Hepatocyte (in vitro differentiated cells): ENCODE results near the gene SRCIN1. TPM values are rescaled to one million over a fixed set of nuclear protein-coding genes. Genes with fewer than 3 reads are reported as not detected.
A peak's percentile ranks its signal among the peaks of the same experiment; 100 is the strongest.

Experiments used
- DNase-seq: peaks from one replicate; pipeline ENCODE4 v3.0.0-alpha.2; 2016; ENCODE audit warnings: low spot score
- H2AFZ ChIP-seq: fragments of 200-600 bp; sonication (generic); 2 replicates; pipeline ENCODE4 v1.6.0; 2016; ENCODE audit warnings: antibody characterized with exemption, mild to moderate bottlenecking
- H3K27ac ChIP-seq: fragments of 200-600 bp; sonication (generic); 2 replicates; pipeline ENCODE4 v1.5.1; 2016; ENCODE audit warnings: mild to moderate bottlenecking
- H3K27me3 ChIP-seq: fragments of 200-600 bp; sonication (generic); 2 replicates; pipeline ENCODE4 v1.6.1; 2016
- H3K36me3 ChIP-seq: fragments of 200-600 bp; sonication (generic); replicated peaks from 2 replicates; pipeline ENCODE4 v1.5.1; 2016; ENCODE audit warnings: low read depth; ENCODE audit not compliant: insufficient read depth
- H3K4me1 ChIP-seq: fragments of 200-600 bp; sonication (generic); 2 replicates; pipeline ENCODE4 v1.5.1; 2016; ENCODE audit warnings: mild to moderate bottlenecking, moderate library complexity; ENCODE audit not compliant: insufficient read depth
- H3K4me2 ChIP-seq: fragments of 200-600 bp; sonication (generic); 2 replicates; pipeline ENCODE4 v1.6.0; 2016
- H3K4me3 ChIP-seq: fragments of 200-600 bp; sonication (generic); 2 replicates; pipeline ENCODE4 v1.5.1; 2016; ENCODE audit warnings: mild to moderate bottlenecking
- H3K79me2 ChIP-seq: fragments of 200-600 bp; sonication (generic); 2 replicates; pipeline ENCODE4 v1.6.0; 2017; ENCODE audit warnings: mild to moderate bottlenecking
- H3K9me2 ChIP-seq: fragments of 200-600 bp; sonication (generic); replicated peaks from 2 replicates; pipeline ENCODE4 v1.6.0; 2017; ENCODE audit warnings: mild to moderate bottlenecking; ENCODE audit not compliant: insufficient read depth
- H3K9me3 ChIP-seq: fragments of 200-600 bp; sonication (generic); 2 replicates; pipeline ENCODE4 v1.5.1; 2016; ENCODE audit warnings: low read depth, mild to moderate bottlenecking
- H4K20me1 ChIP-seq: fragments of 200-600 bp; sonication (generic); 2 replicates; pipeline ENCODE4 v1.6.0; 2016; ENCODE audit warnings: mild to moderate bottlenecking; ENCODE audit not compliant: insufficient read depth, poor library complexity, severe bottlenecking
- CTCF ChIP-seq: fragments of 200-600 bp; sonication (generic); IDR thresholded peaks from 2 replicates; pipeline ENCODE4 v1.5.1; 2016; ENCODE audit warnings: antibody characterized with exemption, mild to moderate bottlenecking; ENCODE audit not compliant: poor library complexity
- EZH2 ChIP-seq: fragments of 200-600 bp; sonication (generic); IDR thresholded peaks from 2 replicates; pipeline ENCODE4 v1.6.1; 2016; ENCODE audit warnings: antibody characterized with exemption, mild to moderate bottlenecking, borderline replicate concordance
- EZH2phosphoT487 ChIP-seq: fragments of 200-600 bp; sonication (generic); IDR thresholded peaks from one replicate; pipeline ENCODE4 v1.6.1; 2018; ENCODE audit warnings: antibody characterized with exemption, mild to moderate bottlenecking, low read depth, moderate library complexity; ENCODE audit not compliant: unreplicated experiment, severe bottlenecking
- WGBS: methylation state at CpG from one replicate; pipeline ENCODE4 v1.1.6; 2016; ENCODE audit warnings: low lambda C conversion rate; ENCODE audit errors: missing lambda C conversion rate; 5-methylcytosine and 5-hydroxymethylcytosine counted together
- polyA plus RNA-seq: library from polyadenylated mRNA; unstranded; fragments of >200 nt; fragmentation: Nextera tagmentation; extraction: Ambion mirVana; gene quantifications from 2 replicates; pipeline ENCODE4 v1.2.1, GENCODE V29; 2016
- total RNA-seq: library from RNA; depleted of rRNA; stranded (reverse); fragments of >200 nt; gene quantifications from 2 replicates; pipeline ENCODE4 v1.2.3, GENCODE V29; 2014

The SRCIN1 gene
- total and polyA plus RNA-seq, 2 experiments from 2014 or later: 0.82 to 0.90 TPM

- WGBS: 47% methylated on average over 4 of the region's 4 CpGs
- TF ChIP-seq EZH2phosphoT487 (no peak), EZH2 (no peak), CTCF (no peak)
- Histone ChIP-seq H4K20me1 (no peaks in the 10 kb centered on the region), H3K9me3 (no peaks in the 10 kb centered on the region), H3K4me2 (no peak overlapping the region), H3K4me3 (no peak overlapping the region), H3K9me2 (no peaks in the 10 kb centered on the region), H3K27ac (no peak overlapping the region), H3K4me1 (peaks cover 17% of the 10 kb centered on the region), H3K36me3 (no peaks in the 10 kb centered on the region), H3K27me3 (peaks cover 2% of the 10 kb centered on the region), H3K79me2 (no peaks in the 10 kb centered on the region), H2AFZ (no peak overlapping the region)
- DNase-seq: no peak
These were observed 5.3 kb downstream of the SRCIN1 start for GRCh38 chr17:38600416-38600815.

- H2AFZ ChIP-seq: no peak overlapping the region
- no peak overlapping the region for H3K27ac ChIP-seq
- H3K9me2 ChIP-seq: no peaks in the 10 kb centered on the region
- H4K20me1 ChIP-seq: no peaks in the 10 kb centered on the region
- no peak for DNase-seq
- peaks cover 2% of the 10 kb centered on the region for H3K27me3 ChIP-seq
- TF ChIP-seq EZH2 (no peak), EZH2phosphoT487 (no peak), CTCF (no peak)
- no peak overlapping the region for H3K4me2 ChIP-seq
- H3K36me3 ChIP-seq: no peaks in the 10 kb centered on the region
- no peak overlapping the region for H3K4me3 ChIP-seq
- H3K79me2 ChIP-seq: no peaks in the 10 kb centered on the region
- no peaks in the 10 kb centered on the region for H3K9me3 ChIP-seq
- H3K4me1 ChIP-seq: peaks cover 17% of the 10 kb centered on the region
- WGBS: 46% methylated on average over 9 of the region's 9 CpGs
These were observed 6.3 kb downstream of the SRCIN1 start for GRCh38 chr17:38599398-38599856.

GRCh38 chr17:38598995-38599394 is 6.8 kb downstream of the SRCIN1 start:
- Histone ChIP-seq H3K4me2 (no peak overlapping the region), H3K4me3 (no peak overlapping the region), H3K36me3 (no peaks in the 10 kb centered on the region), H3K79me2 (no peaks in the 10 kb centered on the region), H2AFZ (no peak overlapping the region), H3K9me2 (no peaks in the 10 kb centered on the region), H3K27ac (no peak overlapping the region), H3K4me1 (peaks cover 17% of the 10 kb centered on the region), H3K27me3 (peaks cover 2% of the 10 kb centered on the region), H3K9me3 (no peaks in the 10 kb centered on the region), H4K20me1 (no peaks in the 10 kb centered on the region)
- TF ChIP-seq EZH2phosphoT487: no peak
- no peak for TF ChIP-seq CTCF
- TF ChIP-seq EZH2: no peak
- no peak for DNase-seq
- 77% methylated on average over 3 of the region's 3 CpGs for WGBS

- H2AFZ ChIP-seq: no peak overlapping the region
These were observed 7.2 kb downstream of the SRCIN1 start for GRCh38 chr17:38598536-38598935.

More at GRCh38 chr17:38598536-38598935, 7.2 kb downstream of the SRCIN1 start:
- TF ChIP-seq EZH2 (no peak), EZH2phosphoT487 (no peak), CTCF (no peak)
- no peak overlapping the region for H3K4me3 ChIP-seq
- peaks cover 2% of the 10 kb centered on the region for H3K27me3 ChIP-seq
- no peaks in the 10 kb centered on the region for H3K36me3 ChIP-seq
- no peak overlapping the region for H3K27ac ChIP-seq
- no peak overlapping the region for H3K4me2 ChIP-seq
- DNase-seq: peak; percentile 73
- H3K9me3 ChIP-seq: no peaks in the 10 kb centered on the region
- 12% methylated on average over 4 of the region's 4 CpGs for whole genome bisulfite sequencing
- H4K20me1 ChIP-seq: no peaks in the 10 kb centered on the region
- no peaks in the 10 kb centered on the region for H3K79me2 ChIP-seq
- H3K4me1 ChIP-seq: peaks cover 17% of the 10 kb centered on the region
- no peaks in the 10 kb centered on the region for H3K9me2 ChIP-seq
